HG02623 (cell line): Measurements from ENCODE around the gene TMEM30B.

Experiments used
- ATAC-seq: cut with Tn5 transposase; IDR thresholded peaks from one replicate; pipeline ENCODE4 v1.9.1; 2021; ENCODE audit warnings: moderate library complexity; ENCODE audit not compliant: unreplicated experiment

TMEM30B gene

DNA sequence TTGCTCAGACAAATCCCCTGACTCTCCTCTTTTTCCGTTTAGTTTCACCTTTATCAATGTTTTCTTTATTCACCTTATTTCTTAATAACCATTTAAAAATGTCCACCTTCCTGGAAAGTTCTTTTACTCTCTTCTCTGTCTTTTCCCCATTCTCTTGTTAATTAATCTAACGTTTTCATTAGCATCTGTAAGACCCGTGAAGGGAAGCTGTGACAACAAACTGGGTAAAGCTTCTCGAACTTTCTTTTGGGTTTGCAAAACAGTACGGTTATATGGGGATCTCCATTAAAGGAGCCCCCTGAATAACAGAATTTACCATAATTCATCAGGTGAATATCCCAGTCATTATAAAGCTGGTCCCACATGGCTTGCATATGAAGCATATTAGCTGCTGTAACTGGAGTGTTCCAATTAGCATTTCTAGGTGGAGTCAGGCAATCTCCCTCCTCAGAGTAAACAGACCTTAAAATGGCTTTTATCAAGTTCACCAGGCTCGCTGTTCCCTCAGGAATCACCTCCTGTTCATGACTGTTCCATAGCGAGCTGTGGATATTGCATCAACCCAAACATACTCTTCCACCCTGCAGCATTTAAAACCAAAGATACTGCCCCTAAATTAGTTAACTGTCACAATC, 42.4 kb downstream of the TMEM30B start:
- ATAC-seq: no peak

DNA sequence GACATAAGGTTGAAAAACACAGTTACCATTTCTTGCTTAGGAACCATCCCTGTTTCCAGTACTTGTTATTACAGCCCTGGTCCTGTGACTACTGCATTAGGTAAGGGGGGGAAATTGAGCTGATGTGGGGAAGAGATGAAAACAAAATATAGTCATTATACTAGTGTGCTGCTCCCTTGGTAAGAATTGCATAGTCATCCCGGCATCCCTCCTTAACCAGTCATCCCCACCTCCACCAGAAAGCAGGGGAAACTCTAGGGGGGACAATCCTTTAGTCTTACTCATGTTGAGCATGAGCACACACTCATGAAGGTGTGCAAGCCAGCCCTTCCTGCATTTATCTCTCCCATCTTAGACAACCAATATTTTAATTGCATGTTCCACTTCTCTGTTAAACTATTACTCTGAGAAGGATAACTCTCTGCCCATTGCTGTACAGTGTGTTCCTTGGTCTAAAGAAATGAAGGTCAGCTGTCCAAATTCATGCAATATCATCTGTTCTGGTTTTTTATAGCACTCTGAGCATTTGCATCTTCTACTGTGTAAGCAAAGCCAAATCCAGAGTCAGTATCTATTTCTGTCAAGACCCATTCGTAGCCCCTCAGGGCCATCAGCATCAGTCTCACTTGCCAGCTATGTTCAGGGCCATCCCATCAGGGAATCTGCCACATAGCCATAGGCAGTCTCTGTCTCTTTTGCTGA, 46.8 kb downstream of the TMEM30B start:
- ATAC-seq: no peak

DNA sequence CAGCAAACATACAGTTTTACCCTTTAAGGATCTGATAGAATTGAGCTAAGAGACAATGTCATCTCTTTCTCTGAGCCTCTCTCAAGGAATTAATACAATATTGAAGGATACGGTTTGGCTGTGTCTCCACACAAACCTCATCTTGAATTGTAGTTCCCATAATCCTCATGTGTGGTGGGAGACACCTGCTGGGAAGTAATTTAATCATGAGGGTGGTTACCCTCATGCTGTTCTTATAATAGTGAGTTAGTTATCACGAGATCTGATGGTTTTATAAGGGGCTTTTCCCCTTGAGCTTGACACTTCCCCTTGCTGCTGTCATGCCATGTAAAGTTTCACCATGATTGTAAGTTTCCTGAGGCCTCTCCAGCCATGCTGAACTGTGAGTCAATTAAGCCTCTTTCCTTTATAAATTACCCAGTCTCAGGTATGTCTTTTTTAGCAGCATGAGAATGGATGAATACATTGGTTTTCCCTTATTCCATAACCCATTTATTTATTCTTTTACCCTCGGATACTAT, 47.6 kb downstream of the TMEM30B start:
- no peak for ATAC-seq

DNA sequence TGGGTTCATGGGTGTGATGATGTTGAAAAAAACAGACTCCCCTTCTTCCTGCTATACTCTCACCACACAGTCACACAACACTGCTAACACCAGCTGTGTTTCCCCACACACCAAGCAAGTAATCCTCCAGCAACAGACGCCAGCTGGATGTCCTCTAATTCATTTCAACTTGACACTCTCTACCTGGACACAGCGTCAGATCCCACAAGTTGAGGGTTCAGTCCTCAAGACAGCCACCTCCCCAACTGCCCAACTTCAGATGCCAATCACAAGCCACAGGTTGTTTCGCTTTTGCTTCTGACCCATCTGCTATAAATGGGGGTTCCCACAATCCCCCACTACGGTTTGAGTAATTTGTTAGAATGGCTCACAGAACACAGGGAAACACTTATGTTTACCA, 49.3 kb downstream of the TMEM30B start:
- ATAC-seq: no peak

DNA sequence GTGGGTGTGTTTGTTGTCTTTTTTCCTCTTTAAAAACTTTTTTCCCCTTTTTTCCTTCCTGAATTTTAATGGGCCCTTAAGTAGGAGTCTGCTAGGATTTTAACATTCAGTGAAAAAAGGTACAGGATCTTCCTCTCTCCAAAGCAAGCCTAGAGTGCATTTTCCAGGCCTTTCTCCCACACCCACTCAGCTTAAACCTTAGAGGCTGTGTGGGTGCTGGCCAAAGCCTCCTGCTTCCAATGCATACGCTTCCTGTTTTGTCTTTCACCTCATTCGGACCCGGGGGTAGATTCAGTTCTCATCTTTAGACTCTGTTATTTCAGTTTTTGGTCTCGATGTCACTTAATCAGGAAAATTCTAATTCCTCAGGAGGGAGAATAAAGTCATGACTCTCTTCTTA, 51.2 kb downstream of the TMEM30B start:
- no peak for ATAC-seq

DNA sequence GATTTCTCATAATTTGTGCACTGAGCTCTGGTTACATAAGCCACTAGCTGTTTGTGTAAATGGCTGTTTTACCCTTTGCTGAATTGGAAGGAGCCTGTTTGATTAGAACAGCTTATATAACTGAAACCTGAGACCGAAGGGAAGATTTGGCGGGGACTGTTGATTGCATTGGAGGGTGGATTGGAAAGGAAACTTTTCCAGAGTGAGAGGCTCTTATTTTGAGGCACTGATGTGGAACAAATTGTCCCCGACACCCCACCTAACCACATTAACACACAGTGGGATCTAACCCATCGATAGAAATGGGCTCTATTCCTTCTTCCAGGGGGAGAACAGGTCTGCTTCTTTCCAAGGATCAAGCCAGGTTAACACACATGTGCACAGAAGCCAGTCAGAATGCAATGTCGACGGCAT, 51.7 kb downstream of the TMEM30B start:
- no peak for ATAC-seq

DNA sequence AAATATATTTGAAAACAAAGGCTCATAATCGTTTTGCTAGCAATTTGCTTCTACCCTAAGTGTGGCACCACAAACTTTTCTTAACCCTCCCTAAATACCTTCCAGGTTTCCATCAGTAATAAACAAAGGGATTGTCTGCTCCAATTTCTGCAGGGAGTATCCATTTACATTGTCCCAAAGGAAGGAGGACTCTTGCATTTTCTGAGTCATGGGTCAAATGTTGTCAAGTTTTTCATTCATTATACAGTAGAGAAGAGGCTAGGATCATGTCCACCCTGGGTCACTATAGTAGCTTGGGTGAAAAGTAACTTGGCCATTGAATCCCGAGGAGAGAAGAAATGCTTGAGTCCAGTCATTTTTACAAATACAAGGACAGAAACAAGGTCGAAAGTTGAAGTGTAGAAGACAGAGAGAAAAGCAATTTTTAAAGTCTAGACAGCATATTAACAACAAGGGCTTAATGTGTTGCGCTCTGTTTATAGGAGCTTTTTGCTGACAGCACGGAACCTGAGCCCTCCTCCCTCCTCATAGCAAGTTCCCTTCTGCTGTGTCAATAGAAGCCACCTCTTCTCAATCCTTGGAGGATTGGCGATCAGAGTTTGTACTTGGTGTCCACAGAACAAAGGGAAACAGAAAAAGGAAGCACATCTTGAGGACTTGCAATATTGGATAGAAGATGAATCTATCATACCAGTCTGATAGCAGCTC, 53.1 kb downstream of the TMEM30B start:
- ATAC-seq: no peak
